Subcutaneous adipose tissue (tissue), 4 donors: ENCODE data around the gene JAKMIP1. TPM values are rescaled to one million over a fixed set of nuclear protein-coding genes. Genes with fewer than 3 reads are reported as not detected.

ENCODE experiments used
- total RNA-seq, 4 donors: library from RNA; depleted of rRNA; stranded (reverse); fragments of >200 nt; gene quantifications; one replicate each; pipeline ENCODE4 v1.1.0, GENCODE V29; 2016
- TF ChIP-seq, protein P1 (sequence below): fragments of 450-650 bp; IDR thresholded peaks from one replicate; pipeline ENCODE4 v1.5.1; 2016; ENCODE audit warnings: low read depth, mild to moderate bottlenecking, control low read depth, antibody characterized with exemption, moderate library complexity

Gene JAKMIP1
- total RNA-seq, 4 donors from 2014 or later, result 0.33 to 0.88 (median 0.36) TPM

- TF ChIP-seq, protein P1, sequence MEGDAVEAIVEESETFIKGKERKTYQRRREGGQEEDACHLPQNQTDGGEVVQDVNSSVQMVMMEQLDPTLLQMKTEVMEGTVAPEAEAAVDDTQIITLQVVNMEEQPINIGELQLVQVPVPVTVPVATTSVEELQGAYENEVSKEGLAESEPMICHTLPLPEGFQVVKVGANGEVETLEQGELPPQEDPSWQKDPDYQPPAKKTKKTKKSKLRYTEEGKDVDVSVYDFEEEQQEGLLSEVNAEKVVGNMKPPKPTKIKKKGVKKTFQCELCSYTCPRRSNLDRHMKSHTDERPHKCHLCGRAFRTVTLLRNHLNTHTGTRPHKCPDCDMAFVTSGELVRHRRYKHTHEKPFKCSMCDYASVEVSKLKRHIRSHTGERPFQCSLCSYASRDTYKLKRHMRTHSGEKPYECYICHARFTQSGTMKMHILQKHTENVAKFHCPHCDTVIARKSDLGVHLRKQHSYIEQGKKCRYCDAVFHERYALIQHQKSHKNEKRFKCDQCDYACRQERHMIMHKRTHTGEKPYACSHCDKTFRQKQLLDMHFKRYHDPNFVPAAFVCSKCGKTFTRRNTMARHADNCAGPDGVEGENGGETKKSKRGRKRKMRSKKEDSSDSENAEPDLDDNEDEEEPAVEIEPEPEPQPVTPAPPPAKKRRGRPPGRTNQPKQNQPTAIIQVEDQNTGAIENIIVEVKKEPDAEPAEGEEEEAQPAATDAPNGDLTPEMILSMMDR, result no peak
Measured at GRCh38 chr4:6182376-6183280, 17.7 kb downstream of the JAKMIP1 start.

DNA sequence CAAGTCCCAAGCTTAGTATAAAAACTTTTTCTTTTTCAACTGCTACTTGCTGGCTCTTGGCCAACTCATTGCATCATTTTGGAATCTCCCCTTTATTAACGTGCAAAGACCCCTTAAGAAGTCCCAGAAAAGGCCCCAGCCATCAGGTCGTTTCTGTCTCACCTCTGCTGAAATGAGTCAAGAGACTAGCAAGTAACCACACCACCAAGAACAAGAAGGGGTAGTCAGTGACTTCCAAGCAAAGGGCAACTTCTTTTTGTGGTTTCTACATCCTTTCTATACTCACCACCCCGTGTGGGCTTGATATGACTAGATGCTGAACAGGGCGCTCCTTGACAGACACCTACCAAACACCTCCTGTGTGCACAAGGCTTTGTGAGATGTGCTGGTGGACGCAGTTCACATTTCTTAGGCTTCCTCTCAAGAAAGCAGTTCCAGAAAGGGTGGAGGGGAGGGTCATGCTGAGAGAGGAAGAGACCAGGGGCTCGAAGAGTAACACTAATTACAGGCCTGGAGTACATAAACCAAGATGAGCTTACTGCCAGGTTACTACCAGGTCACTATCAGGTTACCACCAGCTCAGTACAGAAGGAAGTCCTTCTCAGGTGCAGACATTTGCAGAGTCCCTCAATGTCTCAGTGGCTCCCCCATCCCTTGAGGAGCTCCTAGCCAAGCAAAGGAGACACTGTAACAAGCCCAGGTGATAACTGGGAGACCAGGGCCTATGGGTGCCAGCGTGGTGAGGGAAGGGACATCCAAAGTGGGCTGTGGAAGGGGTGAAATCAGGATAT, 19.3 kb downstream of the JAKMIP1 start:
- TF ChIP-seq, protein P1, result no peak

DNA sequence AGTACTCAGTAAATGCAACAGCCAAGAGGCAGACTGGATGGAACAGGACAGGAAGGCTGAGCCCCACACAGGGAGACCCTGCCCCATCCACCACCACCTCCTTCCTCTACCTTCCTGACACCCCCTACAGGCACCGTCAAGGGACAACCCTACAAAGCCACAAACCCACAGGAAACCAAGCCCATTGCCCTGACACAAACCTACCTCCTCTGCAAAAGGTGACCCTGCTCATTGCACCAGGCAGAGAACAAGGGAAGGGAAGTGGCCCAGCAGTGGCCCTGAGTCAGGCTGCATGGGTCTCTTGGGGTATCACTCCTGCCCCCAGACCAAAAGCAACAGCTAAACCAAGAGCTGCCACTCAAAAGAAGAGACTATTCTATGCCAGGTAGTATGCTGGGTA, 21.0 kb downstream of the JAKMIP1 start:
- TF ChIP-seq, protein P1, result no peak

DNA sequence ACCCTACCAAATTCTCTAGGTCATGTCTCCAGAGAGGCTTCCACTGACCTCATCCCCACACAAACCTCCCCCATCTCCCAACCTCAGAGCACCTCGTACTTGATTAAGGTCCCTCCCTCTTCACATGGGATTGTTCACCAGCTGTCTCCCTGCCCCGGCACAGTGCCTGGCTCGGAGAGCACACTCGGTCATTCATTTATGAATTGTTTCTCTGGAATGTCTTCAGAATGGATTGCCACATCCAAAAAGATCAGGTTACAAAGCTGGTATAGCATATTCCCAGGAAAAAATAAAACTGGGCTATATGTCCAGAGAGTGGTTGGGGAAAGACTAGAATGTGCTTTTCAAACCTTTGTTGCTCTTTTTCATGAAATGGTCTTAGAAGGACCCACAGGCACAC, 21.6 kb downstream of the JAKMIP1 start:
- TF ChIP-seq, protein P1, result no peak

- TF ChIP-seq, protein P1, result no peak
Measured at GRCh38 chr4:6177587-6178197, 22.7 kb downstream of the JAKMIP1 start.

DNA sequence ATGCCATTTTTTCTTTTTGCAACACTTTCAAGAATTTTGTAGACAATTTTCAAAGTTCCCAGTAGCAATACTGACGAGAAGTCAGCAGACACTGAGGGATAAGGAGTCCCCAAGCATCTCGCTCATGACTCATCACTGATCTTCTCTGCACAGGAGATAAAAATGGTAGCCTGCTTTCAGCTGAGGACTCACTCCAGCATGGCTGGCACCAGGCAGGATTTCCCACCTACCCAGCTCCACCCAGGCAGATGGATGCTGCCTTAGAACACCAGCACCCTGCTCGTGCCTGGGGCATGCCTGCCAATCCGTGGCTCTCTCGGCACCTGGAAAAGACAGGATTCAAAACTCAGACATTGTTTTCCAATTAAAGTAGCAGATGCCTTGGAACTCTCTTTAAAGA, 24.9 kb downstream of the JAKMIP1 start:
- TF ChIP-seq, protein P1, result no peak

DNA sequence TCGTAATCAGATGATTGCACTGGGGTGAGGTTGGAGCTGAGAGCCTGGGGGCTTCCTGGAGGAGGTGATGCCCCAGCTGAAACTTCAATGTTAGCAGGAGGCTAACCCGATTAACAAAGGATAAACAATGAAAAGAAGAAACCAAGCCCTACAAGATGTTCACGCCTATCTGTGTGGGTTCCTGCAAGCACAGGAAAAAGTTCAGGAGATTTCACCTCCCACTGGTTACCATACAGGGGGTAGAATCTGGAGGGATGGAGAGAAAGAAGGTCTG, 27.5 kb downstream of the JAKMIP1 start:
- TF ChIP-seq, protein P1, result no peak
